ENCODE data around the gene IL6R. TPM values are rescaled to one million over a fixed set of nuclear protein-coding genes. Genes with fewer than 3 reads are reported as not detected.

The IL6R gene
- total RNA-seq, 1 donor from 2014 or later: 0.09 TPM

DNA sequence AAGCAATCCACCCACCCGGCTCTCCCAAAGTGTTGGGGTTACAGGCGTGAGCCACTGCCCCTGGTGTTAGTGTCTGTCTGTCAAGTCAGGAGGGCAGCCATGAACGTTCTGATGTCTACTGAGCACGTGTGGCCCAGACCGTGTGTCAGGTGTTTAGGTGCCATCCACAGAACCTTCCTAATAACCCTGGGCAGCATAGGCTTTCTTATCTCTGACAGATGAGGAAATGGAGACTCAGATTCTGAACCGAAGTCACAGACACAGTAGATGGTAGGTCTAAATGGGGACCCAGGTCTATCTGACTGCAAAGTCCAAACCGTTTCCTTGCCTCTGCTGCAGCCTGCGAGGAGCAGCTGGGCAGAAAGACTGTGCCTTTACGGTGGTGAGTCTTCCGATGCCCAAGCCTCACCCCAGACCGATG lies 622 bp upstream of the IL6R start:
- H3K4me3 Mint-ChIP-seq: peak overlapping the region; percentile 34
- H3K27ac Mint-ChIP-seq (ENCODE audit: unreplicated experiment): no peak overlapping the region

DNA sequence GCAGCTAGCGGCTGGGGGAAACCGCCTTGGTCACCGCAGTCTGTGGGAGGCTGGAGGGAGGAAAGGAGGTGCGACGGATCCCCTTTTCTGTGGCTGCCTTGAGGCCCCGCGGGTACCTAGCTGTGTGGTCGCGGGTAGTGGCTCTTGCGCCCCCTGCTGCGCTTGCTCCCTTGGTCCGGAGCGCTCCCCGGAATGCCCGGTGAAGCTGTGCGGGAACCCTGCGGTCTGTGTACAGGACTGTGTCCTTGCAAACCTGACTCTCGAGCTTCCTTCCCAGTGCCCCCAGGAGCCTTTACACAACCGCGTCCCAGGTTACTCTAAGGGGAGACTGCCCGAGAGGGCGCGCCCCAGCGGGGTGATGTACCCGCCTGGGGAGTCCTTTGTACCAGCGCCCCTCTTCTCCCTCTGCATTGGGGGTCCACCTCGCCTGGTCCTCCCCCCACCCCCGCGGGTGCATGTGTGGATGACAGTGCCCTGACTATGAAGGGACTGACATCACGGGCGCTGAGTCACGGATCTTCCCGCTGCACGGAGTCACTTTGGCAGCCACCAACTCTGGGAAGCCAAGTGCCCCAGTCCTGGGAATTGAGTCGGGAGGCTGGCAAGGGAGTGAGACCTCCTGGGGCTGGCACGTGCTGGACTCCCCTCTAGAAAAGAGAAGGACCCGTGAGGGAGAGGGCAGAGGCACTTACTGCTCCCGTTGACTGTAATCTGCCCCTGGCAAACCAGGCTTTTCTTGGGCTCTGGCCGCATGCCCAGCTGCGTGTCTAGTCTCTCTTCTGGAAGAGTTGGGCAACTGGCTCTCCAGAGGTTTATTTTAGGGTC lies 816 bp downstream of the IL6R start:
- peak overlapping the region; percentile 70 for H3K4me3 Mint-ChIP-seq
- no peaks in the 10 kb centered on the region for H3K9me3 Mint-ChIP-seq
- DNase-seq (ENCODE audit: low read depth, low spot score): peak; percentile 56
- no peak overlapping the region for H3K27ac Mint-ChIP-seq (ENCODE audit: unreplicated experiment)
- H3K27me3 Mint-ChIP-seq (ENCODE audit: low read depth): peaks cover 57% of the 10 kb centered on the region
- H3K36me3 Mint-ChIP-seq (ENCODE audit: low read depth): no peaks in the 10 kb centered on the region
- peak; percentile 50 for TF ChIP-seq CTCF (conservative IDR thresholded peaks at IDR 0.05)
- peaks cover 21% of the 10 kb centered on the region for H3K4me1 Mint-ChIP-seq

More for the DNA sequence above, 622 bp upstream of the IL6R start:
- DNase-seq (ENCODE audit: low read depth, low spot score): no peak
- Mint-ChIP-seq H3K9me3 (no peaks in the 10 kb centered on the region), H3K4me1 (peaks cover 17% of the 10 kb centered on the region), H3K27me3 (ENCODE audit: low read depth) (peaks cover 57% of the 10 kb centered on the region), H3K36me3 (ENCODE audit: low read depth) (no peaks in the 10 kb centered on the region)
- no peak for TF ChIP-seq CTCF (conservative IDR thresholded peaks at IDR 0.05)

DNA sequence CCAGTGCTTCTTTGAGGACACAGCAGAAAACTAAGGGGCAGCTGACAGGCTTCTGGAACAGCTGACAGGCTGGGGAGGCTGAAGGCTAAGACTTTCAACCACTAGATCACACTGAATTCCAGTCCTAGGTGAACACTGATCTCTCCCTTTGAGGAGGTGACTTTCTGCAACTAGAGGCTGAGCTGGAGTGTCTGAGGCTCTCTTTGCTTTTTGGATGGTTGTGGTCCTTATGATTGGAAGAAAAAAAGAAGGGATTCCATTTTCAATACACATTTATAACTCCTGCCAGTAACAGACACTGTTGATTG lies 1.4 kb downstream of the IL6R start:
- Mint-ChIP-seq H3K36me3 (ENCODE audit: low read depth) (no peaks in the 10 kb centered on the region), H3K27ac (ENCODE audit: unreplicated experiment) (no peak overlapping the region), H3K4me1 (peaks cover 21% of the 10 kb centered on the region), H3K4me3 (peak overlapping the region; percentile 70), H3K27me3 (ENCODE audit: low read depth) (peaks cover 57% of the 10 kb centered on the region), H3K9me3 (no peaks in the 10 kb centered on the region)
- no peak for DNase-seq (ENCODE audit: low read depth, low spot score)
- no peak for TF ChIP-seq CTCF (conservative IDR thresholded peaks at IDR 0.05)

DNA sequence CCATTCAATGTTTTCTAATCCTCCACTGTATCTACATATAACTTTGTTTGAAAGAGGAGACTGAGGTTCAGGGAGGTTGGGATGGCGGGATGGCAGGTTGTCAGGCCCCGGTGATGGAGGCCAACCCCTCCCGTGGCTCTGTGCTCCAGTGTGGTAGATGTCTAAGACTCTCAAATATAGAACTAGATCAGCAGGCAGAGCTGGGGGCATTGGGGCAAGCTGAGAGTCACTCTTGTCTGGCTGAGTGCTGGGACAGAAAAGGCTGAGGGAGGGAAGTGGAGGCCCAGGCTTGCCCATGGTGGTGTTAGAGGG lies 1.7 kb downstream of the IL6R start:
- DNase-seq (ENCODE audit: low read depth, low spot score): no peak
- Mint-ChIP-seq H3K36me3 (ENCODE audit: low read depth) (no peaks in the 10 kb centered on the region), H3K9me3 (no peaks in the 10 kb centered on the region), H3K27me3 (ENCODE audit: low read depth) (peaks cover 57% of the 10 kb centered on the region), H3K4me3 (peak overlapping the region; percentile 70), H3K4me1 (peaks cover 21% of the 10 kb centered on the region), H3K27ac (ENCODE audit: unreplicated experiment) (no peak overlapping the region)
- TF ChIP-seq CTCF (conservative IDR thresholded peaks at IDR 0.05): no peak

DNA sequence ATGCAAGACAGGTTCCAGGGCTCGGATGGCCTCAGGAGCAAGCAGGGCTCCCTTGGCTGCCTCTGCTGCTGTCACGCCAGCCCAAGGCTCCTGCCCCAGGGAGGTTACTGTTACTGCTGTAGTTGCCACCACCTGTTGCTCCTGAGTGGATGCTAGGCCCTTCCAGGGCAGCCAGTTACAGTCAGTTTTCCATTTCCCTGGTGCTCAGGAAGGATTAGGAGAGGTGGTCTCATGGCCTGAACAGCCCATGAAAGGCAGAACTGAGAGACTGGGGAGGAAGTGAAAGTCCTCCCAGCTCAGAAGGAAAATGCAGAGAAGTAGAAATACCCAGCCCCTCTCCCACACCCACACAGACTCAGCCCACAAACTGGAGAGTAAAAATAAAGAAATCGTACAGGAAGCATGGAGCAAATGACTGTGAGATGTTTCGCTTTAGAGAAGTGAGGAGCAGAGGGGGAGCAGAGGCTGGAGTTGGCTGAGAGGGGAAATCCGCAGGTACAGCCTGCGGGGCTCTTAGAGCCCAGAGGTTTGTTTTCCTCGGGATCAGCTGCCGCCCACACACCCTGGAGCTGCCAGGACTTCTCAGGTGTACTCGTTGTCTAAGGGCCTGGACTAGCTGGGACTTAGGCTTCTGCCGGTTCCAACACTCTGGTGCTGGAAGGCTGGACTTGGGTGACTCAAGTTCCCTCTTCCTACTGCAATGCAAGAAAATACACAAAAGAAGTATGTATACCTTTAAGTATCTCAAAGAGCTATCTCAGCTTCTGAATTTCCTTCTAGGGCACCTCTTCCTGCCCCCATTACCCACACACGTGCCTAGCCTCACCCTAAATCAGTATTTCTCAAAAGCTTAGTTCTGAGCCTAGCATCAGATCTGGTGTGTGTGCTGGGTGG lies 2.3 kb downstream of the IL6R start:
- TF ChIP-seq CTCF (conservative IDR thresholded peaks at IDR 0.05): no peak
- H3K27me3 Mint-ChIP-seq (ENCODE audit: low read depth): peaks cover 57% of the 10 kb centered on the region
- H3K4me1 Mint-ChIP-seq: peaks cover 21% of the 10 kb centered on the region
- no peak overlapping the region for H3K27ac Mint-ChIP-seq (ENCODE audit: unreplicated experiment)
- no peaks in the 10 kb centered on the region for H3K9me3 Mint-ChIP-seq
- no peaks in the 10 kb centered on the region for H3K36me3 Mint-ChIP-seq (ENCODE audit: low read depth)
- no peak for DNase-seq (ENCODE audit: low read depth, low spot score)
- no peak overlapping the region for H3K4me3 Mint-ChIP-seq
